ENCODE measurements around the gene DBN1. TPM values are rescaled to one million over a fixed set of nuclear protein-coding genes. Genes with fewer than 3 reads are reported as not detected.

Gene DBN1
- total RNA-seq, 4 donors from 2014 or later = 89.8 to 139 (median 111) TPM

- peaks cover 0 to 2% (median 0%) of the 10 kb centered on the region in 3 donors for H3K36me3 ChIP-seq
- no peaks in the 10 kb centered on the region for H3K9me3 ChIP-seq
- no peak for DNase-seq (ENCODE audit: low spot score in 2 of 2)
- H3K4me1 ChIP-seq = peaks cover 0 to 32% (median 22%) of the 10 kb centered on the region in 4 donors
- peak overlapping the region; percentile 46 to 78 (median 56) for H3K4me3 ChIP-seq
- peaks cover 0 to 36% of the 10 kb centered on the region in 2 donors for H3K27me3 ChIP-seq
- peak overlapping the region; percentile 72 to 90 (median 84) for H3K27ac ChIP-seq
- TF ChIP-seq POLR2A (IDR thresholded peaks at IDR 0.05) (no peak), EP300 (IDR thresholded peaks at IDR 0.05) (peak in 1 of 2 donors; percentile 75)
- 6 to 14% methylated on average over 16 to 19 of the region's 23 CpGs for WGBS, 2 donors
Observed at GRCh38 chr5:177447611-177448243, 25.7 kb downstream of the DBN1 start.

DNA sequence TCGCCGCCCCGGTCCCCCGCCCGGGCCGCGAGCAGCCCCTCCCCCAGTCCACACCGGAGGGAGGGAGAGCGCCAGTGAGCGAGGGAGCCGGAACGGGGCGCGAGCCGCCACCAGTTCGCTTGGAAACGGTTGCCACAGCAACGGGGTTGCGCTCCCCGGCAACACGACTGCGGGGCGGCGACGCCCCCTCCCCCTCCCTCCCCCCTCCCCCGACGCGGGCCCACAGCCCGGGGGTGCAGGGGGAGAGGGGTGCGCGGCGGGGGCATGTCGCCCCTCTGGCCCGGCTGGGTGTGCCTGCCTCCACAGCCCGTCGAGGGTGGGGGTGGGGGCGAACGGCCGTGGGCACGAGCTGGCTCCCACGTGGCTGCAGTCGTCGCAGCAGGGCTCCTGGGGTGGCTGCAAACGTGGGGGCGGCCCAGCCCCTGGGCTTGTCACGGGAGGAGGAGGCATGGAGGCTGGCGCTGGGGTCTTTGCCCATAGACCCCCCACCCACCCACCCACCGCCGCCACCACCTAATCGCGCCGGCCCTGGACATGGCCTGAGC lies 26.3 kb downstream of the DBN1 start:
- H3K27ac ChIP-seq = peak overlapping the region; percentile 72 to 90 (median 84)
- peaks cover 0 to 30% of the 10 kb centered on the region in 2 donors for H3K27me3 ChIP-seq
- H3K9me3 ChIP-seq = no peaks in the 10 kb centered on the region
- 0 to 1% methylated on average over 17 to 20 of the region's 52 CpGs for WGBS, 2 donors
- DNase-seq (ENCODE audit: low spot score in 2 of 2) = no peak
- H3K4me1 ChIP-seq = peaks cover 0 to 32% (median 22%) of the 10 kb centered on the region in 4 donors
- H3K4me3 ChIP-seq = peak overlapping the region; percentile 46 to 78 (median 56)
- no peak for TF ChIP-seq EP300 (IDR thresholded peaks at IDR 0.05)
- no peak for TF ChIP-seq POLR2A (IDR thresholded peaks at IDR 0.05)
- peaks cover 0 to 8% (median 0%) of the 10 kb centered on the region in 3 donors for H3K36me3 ChIP-seq

GRCh38 chr5:177446200-177447065 lies 27.0 kb downstream of the DBN1 start, which contains the start of gene PRR7:
TSS of gene PRR7 (plus strand) at chr5:177446814. CDS start at chr5:177455068, 8,254 bp downstream.
- Histone ChIP-seq H3K4me1 (peaks cover 0 to 32% (median 22%) of the 10 kb centered on the region in 4 donors), H3K27me3 (peaks cover 0 to 24% of the 10 kb centered on the region in 2 donors), H3K9me3 (no peaks in the 10 kb centered on the region), H3K27ac (peak within 1 kb of the TSS; percentile 72 to 90 (median 84)), H3K4me3 (peak within 1 kb of the TSS; percentile 46 to 78 (median 56)), H3K36me3 (peaks cover 0 to 15% (median 0%) of the 10 kb centered on the region in 3 donors)
- TF ChIP-seq EP300 (IDR thresholded peaks at IDR 0.05) = peak in 1 of 2 donors; percentile 31
- peak in 4 of 5 experiments; percentile 7 to 60 (median 32) for TF ChIP-seq CTCF (IDR thresholded peaks at IDR 0.05)
- peak in 1 of 2 donors; percentile 36 for TF ChIP-seq POLR2A (IDR thresholded peaks at IDR 0.05)
- no peak for DNase-seq (ENCODE audit: low spot score in 2 of 2)
- 0% methylated on average over 20 to 49 of the region's 89 CpGs for WGBS, 2 donors

DNA sequence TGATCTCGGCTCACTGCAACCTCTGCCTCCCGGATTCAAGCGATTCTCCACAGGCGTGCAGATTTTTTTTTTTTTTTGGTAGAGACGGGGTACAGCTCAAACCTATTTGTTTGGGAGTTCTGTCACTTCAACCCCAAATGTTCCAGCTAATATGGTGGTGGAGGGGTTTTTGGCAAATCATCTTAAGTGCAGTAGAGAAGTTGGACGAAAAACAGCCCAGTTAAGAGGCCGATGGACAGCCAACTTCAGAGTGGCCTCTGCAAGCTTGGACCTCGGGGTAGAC lies 27.6 kb downstream of the DBN1 start:
- peaks cover 0 to 20% (median 0%) of the 10 kb centered on the region in 3 donors for H3K36me3 ChIP-seq
- 6 to 8% methylated on average over 8 of the region's 8 CpGs for WGBS, 2 donors
- H3K9me3 ChIP-seq = no peaks in the 10 kb centered on the region
- peak overlapping the region; percentile 42 to 78 (median 56) for H3K4me3 ChIP-seq
- H3K27ac ChIP-seq = peak overlapping the region in 3 of 4 donors; percentile 77 to 90 (median 84)
- TF ChIP-seq POLR2A (IDR thresholded peaks at IDR 0.05) = no peak
- TF ChIP-seq EP300 (IDR thresholded peaks at IDR 0.05) = no peak
- no peak for TF ChIP-seq CTCF (IDR thresholded peaks at IDR 0.05)
- no peak for DNase-seq (ENCODE audit: low spot score in 2 of 2)
- H3K27me3 ChIP-seq = peaks cover 0 to 23% of the 10 kb centered on the region in 2 donors
- H3K4me1 ChIP-seq = peaks cover 0 to 32% (median 22%) of the 10 kb centered on the region in 4 donors

- 55 to 66% methylated on average over 9 to 10 of the region's 10 CpGs for WGBS, 2 donors
- TF ChIP-seq POLR2A (IDR thresholded peaks at IDR 0.05) (no peak), CTCF (IDR thresholded peaks at IDR 0.05) (no peak), EP300 (IDR thresholded peaks at IDR 0.05) (no peak)
- Histone ChIP-seq H3K9me3 (no peaks in the 10 kb centered on the region), H3K4me1 (peaks cover 0 to 32% (median 22%) of the 10 kb centered on the region in 4 donors), H3K4me3 (no peak overlapping the region), H3K27me3 (peaks cover 0 to 17% of the 10 kb centered on the region in 2 donors), H3K27ac (peak overlapping the region in 2 of 4 donors; percentile 84 to 90), H3K36me3 (peaks cover 0 to 26% (median 0%) of the 10 kb centered on the region in 3 donors)
- no peak for DNase-seq (ENCODE audit: low spot score in 2 of 2)
Observed at GRCh38 chr5:177445052-177445916, 28.1 kb downstream of the DBN1 start.

Data from tibial nerve (tissue), 4 donors.